HG03097 (cell line): ENCODE measurements around the gene KCNE5.
"Not testable (repeated sequence)": the region's sequence is repeated elsewhere in the genome, so short reads cannot be mapped to it uniquely, and the experiment has no call there.

Experiments used
- ATAC-seq: cut with Tn5 transposase; IDR thresholded peaks from one replicate; pipeline ENCODE4 v1.9.1; 2021; ENCODE audit not compliant: unreplicated experiment, low FRiP score

KCNE5 gene

GRCh38 chrX:109624641-109625616 is at the start of gene KCNE5:
TSS of gene KCNE5 (minus strand) at chrX:109625172. CDS start at chrX:109625020, 152 bp downstream.
- no peak for ATAC-seq

- no peak for ATAC-seq
Observed at GRCh38 chrX:109672239-109672638, 47.3 kb upstream of the KCNE5 start.

- ATAC-seq = not testable (repeated sequence)
Observed at GRCh38 chrX:109671170-109671569, 46.2 kb upstream of the KCNE5 start.

GRCh38 chrX:109667986-109668385 is 43.0 kb upstream of the KCNE5 start:
- ATAC-seq = no peak

GRCh38 chrX:109660435-109661143 is 35.6 kb upstream of the KCNE5 start:
- no peak for ATAC-seq

- no peak for ATAC-seq
Observed at GRCh38 chrX:109658391-109658790, 33.4 kb upstream of the KCNE5 start.

- ATAC-seq = not testable (repeated sequence)
Observed at GRCh38 chrX:109657364-109657763, 32.4 kb upstream of the KCNE5 start.

- no peak for ATAC-seq
Observed at GRCh38 chrX:109656774-109657173, 31.8 kb upstream of the KCNE5 start.

GRCh38 chrX:109655502-109656201 is 30.7 kb upstream of the KCNE5 start:
- no peak for ATAC-seq

GRCh38 chrX:109654516-109655109 is 29.6 kb upstream of the KCNE5 start:
- no peak for ATAC-seq

- not testable (repeated sequence) for ATAC-seq
Observed at GRCh38 chrX:109644671-109645070, 19.7 kb upstream of the KCNE5 start.

GRCh38 chrX:109643687-109644086 is 18.7 kb upstream of the KCNE5 start:
- ATAC-seq = no peak

- no peak for ATAC-seq
Observed at GRCh38 chrX:109638158-109638557, 13.2 kb upstream of the KCNE5 start.

- ATAC-seq = not testable (repeated sequence)
Observed at GRCh38 chrX:109637477-109637876, 12.5 kb upstream of the KCNE5 start.

GRCh38 chrX:109635146-109635545 is 10.2 kb upstream of the KCNE5 start:
- no peak for ATAC-seq

- ATAC-seq = no peak
Observed at GRCh38 chrX:109632906-109633504, 8.0 kb upstream of the KCNE5 start.

GRCh38 chrX:109629310-109629709 is 4.3 kb upstream of the KCNE5 start:
- no peak for ATAC-seq

GRCh38 chrX:109626637-109627036 is 1.7 kb upstream of the KCNE5 start:
- no peak for ATAC-seq

GRCh38 chrX:109623997-109624396 is 975 bp downstream of the KCNE5 start:
- no peak for ATAC-seq

- ATAC-seq = no peak
Observed at GRCh38 chrX:109622270-109622669, 2.7 kb downstream of the KCNE5 start.
